Upper lobe of left lung (tissue), 4 donors: ENCODE results near the gene CSE1L.

Experiments used
- CTCF ChIP-seq, 6 experiments: fragments of 450-650 bp in 4 of 6; fragments of 200-600 bp in 2 of 6; sonication (generic) in 2 of 6; IDR thresholded peaks; one replicate each; pipeline ENCODE4 v1.5.1; 2016 to 2019; ENCODE audit warnings: antibody characterized with exemption in 6 of 6
- POLR2AphosphoS5 ChIP-seq, 2 donors: sonication (generic); formaldehyde crosslinking; IDR thresholded peaks; one replicate each; pipeline ENCODE4 v1.5.1; 2017; ENCODE audit warnings: antibody characterized with exemption in 2 of 2

GRCh38 chr20:48999890-49000870 is 45.9 kb upstream of the CSE1L start:
- no peak for TF ChIP-seq POLR2AphosphoS5 (IDR thresholded peaks at IDR 0.05)
- TF ChIP-seq CTCF (IDR thresholded peaks at IDR 0.05), result no peak
